ENCODE measurements around the gene ADAMTS5. TPM values are rescaled to one million over a fixed set of nuclear protein-coding genes. Genes with fewer than 3 reads are reported as not detected.
A peak's percentile ranks its signal among the peaks of the same experiment; 100 is the strongest.

The ADAMTS5 gene
- total and polyA plus RNA-seq, 7 donors: 0.46 to 20.3 (median 6.0) TPM

GRCh38 chr21:26952374-26953066, 14.4 kb downstream of the ADAMTS5 start:
- H3K4me1 ChIP-seq: no peaks in the 10 kb centered on the region
- H3K9me3 ChIP-seq: no peaks in the 10 kb centered on the region
- 70 to 74% methylated on average over 9 of the region's 9 CpGs for WGBS, 2 donors
- peaks cover 0 to 6% (median 0%) of the 10 kb centered on the region in 4 donors for H3K36me3 ChIP-seq
- no peaks in the 10 kb centered on the region for H3K27me3 ChIP-seq
- no peak overlapping the region for H3K27ac ChIP-seq
- intact Hi-C loops (cut with DNase I): no loop called here
- DNase-seq: no peak
- no peak overlapping the region for H3K4me3 ChIP-seq
- TF ChIP-seq EP300 (IDR thresholded peaks at IDR 0.05) (no peak), POLR2A (IDR thresholded peaks at IDR 0.05) (no peak), POLR2AphosphoS5 (IDR thresholded peaks at IDR 0.05) (no peak), CTCF (IDR thresholded peaks at IDR 0.05) (no peak)

- peaks cover 0 to 7% (median 0%) of the 10 kb centered on the region in 4 donors for H3K4me1 ChIP-seq
- intact Hi-C loops (cut with DNase I): no loop called here
- TF ChIP-seq EP300 (IDR thresholded peaks at IDR 0.05): no peak
- no peak for TF ChIP-seq CTCF (IDR thresholded peaks at IDR 0.05)
- no peak for TF ChIP-seq POLR2A (IDR thresholded peaks at IDR 0.05)
- no peak for TF ChIP-seq POLR2AphosphoS5 (IDR thresholded peaks at IDR 0.05)
Observed at GRCh38 chr21:26949830-26950229, 17.1 kb downstream of the ADAMTS5 start.

GRCh38 chr21:26948194-26948593, 18.7 kb downstream of the ADAMTS5 start:
- Histone ChIP-seq H3K36me3 (no peaks in the 10 kb centered on the region), H3K4me1 (peaks cover 0 to 7% (median 0%) of the 10 kb centered on the region in 4 donors), H3K27me3 (no peaks in the 10 kb centered on the region), H3K9me3 (no peaks in the 10 kb centered on the region), H3K4me3 (no peak overlapping the region), H3K27ac (no peak overlapping the region)
- WGBS, 2 donors: 61 to 69% methylated on average over 2 of the region's 2 CpGs
- no peak for TF ChIP-seq POLR2A (IDR thresholded peaks at IDR 0.05)
- no peak for TF ChIP-seq CTCF (IDR thresholded peaks at IDR 0.05)
- no peak for TF ChIP-seq EP300 (IDR thresholded peaks at IDR 0.05)
- no peak for TF ChIP-seq POLR2AphosphoS5 (IDR thresholded peaks at IDR 0.05)
- intact Hi-C loops (cut with DNase I): no loop called here
- DNase-seq: no peak

More at GRCh38 chr21:26949830-26950229, 17.1 kb downstream of the ADAMTS5 start:
- Histone ChIP-seq H3K27me3 (no peaks in the 10 kb centered on the region), H3K36me3 (peaks cover 0 to 6% (median 0%) of the 10 kb centered on the region in 4 donors), H3K9me3 (no peaks in the 10 kb centered on the region), H3K4me3 (no peak overlapping the region), H3K27ac (no peak overlapping the region)
- no peak for DNase-seq
- 40 to 66% methylated on average over 4 of the region's 4 CpGs for whole genome bisulfite sequencing, 2 donors

GRCh38 chr21:26946744-26947446, 20.0 kb downstream of the ADAMTS5 start:
- peak overlapping the region in 1 of 4 donors; percentile 2 for H3K27ac ChIP-seq
- DNase-seq: no peak
- H3K36me3 ChIP-seq: no peaks in the 10 kb centered on the region
- intact Hi-C loops (cut with DNase I): no loop called here
- H3K27me3 ChIP-seq: no peaks in the 10 kb centered on the region
- WGBS, 2 donors: 62 to 66% methylated on average over 6 of the region's 6 CpGs
- H3K9me3 ChIP-seq: no peaks in the 10 kb centered on the region
- no peak overlapping the region for H3K4me3 ChIP-seq
- H3K4me1 ChIP-seq: peaks cover 0 to 7% (median 0%) of the 10 kb centered on the region in 4 donors
- TF ChIP-seq CTCF (IDR thresholded peaks at IDR 0.05): no peak
- TF ChIP-seq POLR2AphosphoS5 (IDR thresholded peaks at IDR 0.05): no peak
- no peak for TF ChIP-seq POLR2A (IDR thresholded peaks at IDR 0.05)
- no peak for TF ChIP-seq EP300 (IDR thresholded peaks at IDR 0.05)
